OCI-LY1 (cell line): ENCODE results near the gene ITGA2.

Experiments used
- H2AFZ ChIP-seq: fragments of 200-600 bp; sonication (generic), shearing (Covaris generic); 2 replicates; pipeline ENCODE4 v1.6.0; 2014; ENCODE audit warnings: antibody characterized with exemption, mild to moderate bottlenecking, low read length
- H3F3A ChIP-seq: fragments of 200-600 bp; sonication (generic), shearing (Covaris generic); 2 replicates; pipeline ENCODE4 v1.6.0; 2014; ENCODE audit warnings: mild to moderate bottlenecking, antibody characterized with exemption, low read length, moderate library complexity; ENCODE audit not compliant: insufficient read depth
- H3K27ac ChIP-seq: fragments of 200-600 bp; sonication (generic); 2 replicates; pipeline ENCODE4 v1.5.1; 2014; ENCODE audit warnings: low read length, mixed run types, mild to moderate bottlenecking, low read depth; ENCODE audit not compliant: poor library complexity, severe bottlenecking
- H3K27me3 ChIP-seq: fragments of 200-600 bp; sonication (generic); 2 replicates; pipeline ENCODE4 v1.6.0; 2014; ENCODE audit warnings: antibody characterized with exemption, mild to moderate bottlenecking, low read length, moderate library complexity; ENCODE audit not compliant: insufficient read depth
- H3K36me3 ChIP-seq: fragments of 200-600 bp; sonication (generic); 2 replicates; pipeline ENCODE4 v1.6.1; 2014; ENCODE audit warnings: mild to moderate bottlenecking, antibody characterized with exemption, low read length, moderate library complexity, mixed read lengths; ENCODE audit not compliant: insufficient read depth
- H3K4me1 ChIP-seq: fragments of 200-600 bp; sonication (generic); 2 replicates; pipeline ENCODE4 v1.5.1; 2014; ENCODE audit warnings: mild to moderate bottlenecking, low read length, moderate library complexity; ENCODE audit not compliant: insufficient read depth, severe bottlenecking
- H3K4me2 ChIP-seq: fragments of 200-600 bp; sonication (generic), shearing (Covaris generic); 2 replicates; pipeline ENCODE4 v1.6.1; 2014; ENCODE audit warnings: low read length
- H3K4me3 ChIP-seq: fragments of 200-600 bp; sonication (generic); 2 replicates; pipeline ENCODE4 v1.5.1; 2014; ENCODE audit warnings: low read length, low read depth, mild to moderate bottlenecking, mixed read lengths; ENCODE audit not compliant: poor library complexity, severe bottlenecking
- H3K79me2 ChIP-seq: fragments of 200-600 bp; shearing (Covaris generic); 2 replicates; pipeline ENCODE4 v1.6.1; 2016; ENCODE audit warnings: mixed run types, low read length, mixed read lengths; ENCODE audit not compliant: insufficient read depth
- H3K9ac ChIP-seq: fragments of 200-600 bp; sonication (generic), shearing (Covaris generic); 2 replicates; pipeline ENCODE4 v1.6.1; 2014; ENCODE audit warnings: mild to moderate bottlenecking, low read length, mixed read lengths
- H3K9me2 ChIP-seq: fragments of 200-600 bp; sonication (generic), shearing (Covaris generic); 2 replicates; pipeline ENCODE4 v1.6.1; 2014; ENCODE audit warnings: low read depth, mild to moderate bottlenecking, low read length, mixed read lengths
- H3K9me3 ChIP-seq: fragments of 200-600 bp; shearing (Covaris generic); 2 replicates; pipeline ENCODE4 v1.6.1; 2014; ENCODE audit warnings: low read length, mixed read lengths
- H4K20me1 ChIP-seq: fragments of 200-600 bp; sonication (generic), shearing (Covaris generic); 2 replicates; pipeline ENCODE4 v1.6.0; 2016; ENCODE audit warnings: mild to moderate bottlenecking, low read length; ENCODE audit not compliant: insufficient read depth
- EZH2 ChIP-seq: fragments of 200-600 bp; sonication (generic), shearing (Covaris generic); IDR thresholded peaks from 2 replicates; pipeline ENCODE4 v1.8.0; 2017; ENCODE audit warnings: borderline replicate concordance, mixed run types, mild to moderate bottlenecking, antibody characterized with exemption, low read length, moderate library complexity, mixed read lengths
- TF ChIP-seq, protein P1 (sequence below): fragments of 200-600 bp; sonication (generic), shearing (Covaris generic); IDR thresholded peaks from 2 replicates; pipeline ENCODE4 v1.5.1; 2017; ENCODE audit warnings: mild to moderate bottlenecking, antibody characterized with exemption, low read length, moderate library complexity, mixed read lengths

Gene ITGA2

DNA sequence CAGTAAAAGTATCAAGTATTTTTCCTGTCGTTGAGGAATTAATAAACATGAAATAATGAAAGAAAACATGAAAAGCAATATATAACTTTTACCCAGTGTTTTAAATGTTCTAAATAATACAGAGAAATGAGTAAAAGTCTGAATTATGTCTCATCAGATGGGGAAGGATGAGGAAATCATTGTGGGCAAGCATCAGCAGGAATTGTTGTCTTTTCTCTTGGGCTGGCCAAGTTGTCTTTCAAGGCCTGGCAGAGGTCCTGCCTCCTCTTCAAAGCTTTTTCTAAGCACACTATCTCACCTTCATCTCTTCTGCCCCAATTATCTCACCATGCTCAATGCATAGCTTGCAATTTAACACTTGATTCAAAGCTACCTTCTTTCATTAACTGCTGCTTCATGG, 78.5 kb downstream of the ITGA2 start:
- H4K20me1 ChIP-seq: no peaks in the 10 kb centered on the region
- no peaks in the 10 kb centered on the region for H3K9me2 ChIP-seq
- H3F3A ChIP-seq: no peaks in the 10 kb centered on the region
- H2AFZ ChIP-seq: no peak overlapping the region
- H3K4me3 ChIP-seq: no peak overlapping the region
- no peak overlapping the region for H3K4me2 ChIP-seq
- no peak overlapping the region for H3K9ac ChIP-seq
- H3K27ac ChIP-seq: no peak overlapping the region
- no peaks in the 10 kb centered on the region for H3K9me3 ChIP-seq
- TF ChIP-seq EZH2: no peak
- TF ChIP-seq, protein P1, sequence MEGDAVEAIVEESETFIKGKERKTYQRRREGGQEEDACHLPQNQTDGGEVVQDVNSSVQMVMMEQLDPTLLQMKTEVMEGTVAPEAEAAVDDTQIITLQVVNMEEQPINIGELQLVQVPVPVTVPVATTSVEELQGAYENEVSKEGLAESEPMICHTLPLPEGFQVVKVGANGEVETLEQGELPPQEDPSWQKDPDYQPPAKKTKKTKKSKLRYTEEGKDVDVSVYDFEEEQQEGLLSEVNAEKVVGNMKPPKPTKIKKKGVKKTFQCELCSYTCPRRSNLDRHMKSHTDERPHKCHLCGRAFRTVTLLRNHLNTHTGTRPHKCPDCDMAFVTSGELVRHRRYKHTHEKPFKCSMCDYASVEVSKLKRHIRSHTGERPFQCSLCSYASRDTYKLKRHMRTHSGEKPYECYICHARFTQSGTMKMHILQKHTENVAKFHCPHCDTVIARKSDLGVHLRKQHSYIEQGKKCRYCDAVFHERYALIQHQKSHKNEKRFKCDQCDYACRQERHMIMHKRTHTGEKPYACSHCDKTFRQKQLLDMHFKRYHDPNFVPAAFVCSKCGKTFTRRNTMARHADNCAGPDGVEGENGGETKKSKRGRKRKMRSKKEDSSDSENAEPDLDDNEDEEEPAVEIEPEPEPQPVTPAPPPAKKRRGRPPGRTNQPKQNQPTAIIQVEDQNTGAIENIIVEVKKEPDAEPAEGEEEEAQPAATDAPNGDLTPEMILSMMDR: no peak
- H3K36me3 ChIP-seq: no peaks in the 10 kb centered on the region
- H3K79me2 ChIP-seq: no peaks in the 10 kb centered on the region
- no peaks in the 10 kb centered on the region for H3K27me3 ChIP-seq
- H3K4me1 ChIP-seq: no peaks in the 10 kb centered on the region

DNA sequence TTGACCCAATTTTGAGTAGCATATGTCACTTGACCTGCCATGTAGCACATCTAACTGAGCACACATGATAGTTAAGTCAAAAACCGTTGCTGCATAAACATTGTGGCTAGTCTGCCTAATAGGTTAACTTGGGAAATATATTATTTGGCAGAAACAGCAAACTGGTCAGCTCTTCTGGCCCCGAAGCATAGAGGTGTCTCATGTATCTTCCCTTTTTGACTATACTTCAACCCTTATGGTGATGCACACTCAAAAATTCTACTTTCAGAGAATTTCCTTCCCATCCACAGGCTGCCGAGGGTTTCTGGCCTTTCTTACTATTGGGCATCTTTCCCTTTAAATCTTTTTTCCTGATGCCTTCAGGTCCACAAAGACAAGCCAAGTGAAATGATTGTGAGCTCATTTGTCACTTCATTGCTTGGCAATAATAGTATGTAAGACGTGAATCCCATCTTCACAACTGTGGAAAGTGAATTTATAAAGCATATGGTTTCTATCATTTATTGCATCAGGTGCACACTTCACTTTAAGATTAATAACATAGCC, 79.2 kb downstream of the ITGA2 start:
- TF ChIP-seq EZH2: no peak
- TF ChIP-seq, protein P1: no peak
- no peak overlapping the region for H2AFZ ChIP-seq
- no peaks in the 10 kb centered on the region for H3F3A ChIP-seq

DNA sequence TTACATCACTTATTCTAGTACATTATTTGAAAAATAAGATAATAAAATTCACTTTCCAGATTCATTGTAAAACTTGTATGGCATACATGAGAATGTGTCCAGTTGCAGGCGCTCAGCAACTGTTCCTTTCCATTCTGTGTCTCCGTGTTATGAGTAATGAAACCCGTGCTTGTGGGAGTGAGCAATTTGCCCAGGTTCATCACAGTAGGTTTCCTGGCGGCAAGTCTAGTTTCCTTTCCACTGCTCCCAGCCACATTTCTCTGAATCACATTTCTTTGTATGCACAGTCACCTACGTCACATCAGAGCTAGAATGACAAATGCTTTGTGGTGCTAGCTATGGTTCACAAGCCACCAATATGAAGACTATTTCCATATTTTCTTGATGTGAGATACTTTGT, 80.5 kb downstream of the ITGA2 start:
- H3K27ac ChIP-seq: no peak overlapping the region
- H3K9me3 ChIP-seq: no peaks in the 10 kb centered on the region
- no peaks in the 10 kb centered on the region for H3K79me2 ChIP-seq
- no peak overlapping the region for H3K4me2 ChIP-seq
- no peaks in the 10 kb centered on the region for H4K20me1 ChIP-seq
- TF ChIP-seq, protein P1: no peak
- TF ChIP-seq EZH2: no peak
- no peaks in the 10 kb centered on the region for H3K4me1 ChIP-seq
- H3K36me3 ChIP-seq: no peaks in the 10 kb centered on the region
- no peaks in the 10 kb centered on the region for H3K9me2 ChIP-seq
- no peak overlapping the region for H3K9ac ChIP-seq
- no peak overlapping the region for H3K4me3 ChIP-seq
- no peaks in the 10 kb centered on the region for H3F3A ChIP-seq
- no peak overlapping the region for H2AFZ ChIP-seq
- H3K27me3 ChIP-seq: no peaks in the 10 kb centered on the region; the same call in 1 of the 2 replicates

More for the DNA sequence above, 79.2 kb downstream of the ITGA2 start:
- Histone ChIP-seq H3K36me3 (no peaks in the 10 kb centered on the region), H3K9me3 (no peaks in the 10 kb centered on the region), H3K27ac (no peak overlapping the region), H3K9ac (no peak overlapping the region), H4K20me1 (no peaks in the 10 kb centered on the region), H3K79me2 (no peaks in the 10 kb centered on the region), H3K4me1 (no peaks in the 10 kb centered on the region), H3K9me2 (no peaks in the 10 kb centered on the region), H3K4me3 (no peak overlapping the region), H3K4me2 (no peak overlapping the region), H3K27me3 (no peaks in the 10 kb centered on the region)
